HG02943 (cell line): ENCODE measurements around the gene SEC11C.

Experiments
- ATAC-seq: cut with Tn5 transposase; IDR thresholded peaks from one replicate; pipeline ENCODE4 v1.9.1; 2021; ENCODE audit warnings: mild to moderate bottlenecking, low read depth, moderate library complexity; ENCODE audit not compliant: unreplicated experiment

SEC11C gene

DNA sequence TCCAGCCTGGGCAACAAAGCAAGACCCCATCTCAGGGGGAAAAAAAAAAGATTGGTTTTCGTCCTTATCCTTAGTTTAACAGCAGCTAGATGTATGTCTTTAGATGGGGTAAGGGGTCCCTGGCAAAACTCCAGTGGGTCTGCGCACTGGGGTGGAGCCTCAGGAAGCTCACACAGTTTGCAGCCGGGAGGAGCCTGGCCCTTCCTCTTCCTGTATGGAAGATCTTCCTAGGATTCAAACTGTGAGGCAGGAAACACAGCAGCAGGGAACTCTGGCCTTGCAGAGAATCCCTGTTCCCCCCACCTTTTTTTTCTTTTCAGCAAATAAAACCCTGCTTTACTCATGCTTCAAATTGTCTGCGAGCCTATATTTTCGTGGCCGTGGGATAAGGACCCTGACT lies 67.8 kb downstream of the SEC11C start:
- no peak for ATAC-seq
